Measurements from ENCODE around the gene ABAT. TPM values are rescaled to one million over a fixed set of nuclear protein-coding genes. Genes with fewer than 3 reads are reported as not detected.

Gene ABAT
- total RNA-seq, 4 donors from 2014 or later = 8.3 to 33.5 (median 29.0) TPM

DNA sequence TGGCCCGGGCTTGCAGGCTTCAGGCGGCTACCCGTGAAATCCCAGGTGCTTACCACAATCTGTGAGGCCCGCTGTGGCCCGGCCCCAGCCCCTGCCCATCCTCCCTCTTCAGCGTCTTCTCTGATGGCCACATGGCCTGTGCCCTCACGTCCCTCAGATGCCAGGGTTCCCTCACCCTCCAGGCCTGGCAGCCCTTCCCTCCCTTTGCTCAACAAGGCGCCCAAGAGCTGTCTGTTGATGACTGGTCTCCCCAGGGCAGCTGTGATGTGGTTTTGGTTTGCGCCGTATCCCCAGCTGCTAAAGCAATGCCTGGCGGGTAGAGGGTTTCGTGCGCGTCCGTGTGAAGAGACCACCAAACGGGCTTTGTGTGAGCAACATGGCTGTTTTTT is 158.3 kb downstream of the ABAT start:
- H3K4me3 ChIP-seq = no peak overlapping the region
- no peak for TF ChIP-seq POLR2A (IDR thresholded peaks at IDR 0.05)
- no peak for TF ChIP-seq CTCF (IDR thresholded peaks at IDR 0.05)
- peaks cover 0 to 36% (median 0%) of the 10 kb centered on the region in 3 donors for H3K36me3 ChIP-seq
- H3K4me1 ChIP-seq = no peaks in the 10 kb centered on the region
- H3K27ac ChIP-seq = no peak overlapping the region
- no peaks in the 10 kb centered on the region for H3K9me3 ChIP-seq
- H3K27me3 ChIP-seq = no peaks in the 10 kb centered on the region
- DNase-seq = no peak

Small RNA genes within 50 kb of the gene (small RNA-seq; reads per million reads assigned to genes)
- 0 to 0.19 reads per million in 2 donors for gene AC007224.1
- gene RN7SL743P = 0 reads per million in 2 donors
- 0 reads per million in 2 donors for gene RNU7-63P

Other genes starting within 250 kb of the ABAT start
- not detected for gene TMEM114, start 84.1 kb upstream of the ABAT start, total RNA-seq
- gene METTL22, start 52.9 kb upstream of the ABAT start, total RNA-seq = 10 to 100 TPM; 25.0 to 86.5 (median 59.0) TPM
- 1 to 10 TPM in 3 of 4 donors, not detected in 1; 2.3 to 5.6 (median 4.9) TPM for gene TMEM186, start 123.0 kb downstream of the ABAT start, total RNA-seq
- gene PMM2, start 123.2 kb downstream of the ABAT start, total RNA-seq = 10 to 100 TPM; 49.5 to 84.2 (median 82.3) TPM
- gene CARHSP1, start 194.4 kb downstream of the ABAT start, total RNA-seq = 100 to 1,000 TPM in 1 of 4 donors, 10 to 100 TPM in 3; 35.4 to 102 (median 52.4) TPM
- not detected for gene LITAFD, start 207.7 kb downstream of the ABAT start, total RNA-seq

Data from Peyer's patch (tissue), 4 donors.